IPS-NIHi7 (cell line): ENCODE results near the gene CEBPB.

Experiments used
- DNase-seq: peaks from one replicate; pipeline ENCODE4 v3.0.0; 2012; ENCODE audit warnings: mixed read lengths; ENCODE audit errors: extremely low spot score

The CEBPB gene

DNA sequence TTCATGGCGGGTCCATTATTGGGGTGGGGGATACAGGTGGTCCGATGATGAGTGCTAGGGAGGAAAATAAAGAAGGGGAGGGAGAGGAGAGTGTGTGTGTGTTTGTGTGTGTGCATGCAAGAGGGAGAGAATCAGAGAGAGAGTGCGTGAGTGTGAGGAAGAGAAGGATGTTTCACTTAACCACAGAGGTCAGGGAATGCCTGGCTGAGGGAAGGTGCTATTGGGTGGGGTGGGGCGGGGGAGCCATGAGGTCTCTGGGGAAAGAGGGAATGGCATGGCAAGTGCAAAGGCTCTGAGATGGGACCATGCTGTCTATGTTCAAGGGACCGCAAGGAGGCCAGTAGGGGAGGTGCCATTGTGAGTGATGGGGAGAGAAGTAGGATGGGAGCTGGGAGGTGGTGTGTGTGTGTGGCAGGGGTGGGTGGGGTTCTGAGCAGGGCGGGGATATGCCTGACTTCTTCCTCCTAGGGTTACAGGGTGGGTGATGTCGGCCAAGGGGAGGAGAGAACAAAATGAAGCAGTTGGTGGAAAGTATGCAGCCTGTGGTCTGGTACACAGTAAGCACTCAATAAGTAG, 23.0 kb downstream of the CEBPB start:
- no peak for DNase-seq

DNA sequence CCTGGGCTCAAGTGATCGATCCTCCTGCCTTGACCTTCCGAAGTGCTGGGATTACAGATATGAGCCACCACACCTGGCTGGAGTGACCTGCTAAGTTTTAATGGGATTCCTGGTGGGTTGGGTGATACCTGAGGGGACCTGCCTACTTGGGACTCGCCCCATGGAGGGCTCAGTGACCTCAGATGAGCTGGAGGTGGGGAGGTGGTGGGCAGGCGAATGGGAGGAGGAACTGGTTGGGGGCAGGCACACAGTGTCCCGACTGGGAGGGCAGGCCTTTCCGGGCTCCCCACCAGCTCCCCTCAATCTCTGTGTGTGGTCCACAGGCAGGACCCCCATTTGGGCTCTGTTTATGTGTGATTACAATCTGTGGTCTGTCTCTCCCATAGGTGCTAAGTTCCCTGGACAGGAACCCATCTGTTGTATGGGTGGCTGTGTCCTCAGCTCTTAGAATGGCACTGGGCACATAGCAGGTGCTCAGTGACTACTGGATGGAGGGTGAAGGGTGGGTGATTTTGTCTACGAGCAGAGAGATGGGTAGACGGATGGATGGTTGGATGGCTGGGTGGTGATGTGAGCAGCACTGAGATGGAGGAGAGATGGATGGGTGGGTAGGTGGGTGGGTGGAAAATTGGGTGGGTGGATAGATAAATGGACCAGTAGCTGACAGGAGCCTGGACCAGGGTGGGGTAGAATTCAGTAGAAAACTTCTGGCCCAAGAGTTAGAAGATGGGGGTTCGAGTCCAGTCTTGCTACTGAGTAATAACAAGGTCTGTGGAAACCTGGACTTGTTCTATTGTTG, 23.8 kb downstream of the CEBPB start:
- DNase-seq: no peak

DNA sequence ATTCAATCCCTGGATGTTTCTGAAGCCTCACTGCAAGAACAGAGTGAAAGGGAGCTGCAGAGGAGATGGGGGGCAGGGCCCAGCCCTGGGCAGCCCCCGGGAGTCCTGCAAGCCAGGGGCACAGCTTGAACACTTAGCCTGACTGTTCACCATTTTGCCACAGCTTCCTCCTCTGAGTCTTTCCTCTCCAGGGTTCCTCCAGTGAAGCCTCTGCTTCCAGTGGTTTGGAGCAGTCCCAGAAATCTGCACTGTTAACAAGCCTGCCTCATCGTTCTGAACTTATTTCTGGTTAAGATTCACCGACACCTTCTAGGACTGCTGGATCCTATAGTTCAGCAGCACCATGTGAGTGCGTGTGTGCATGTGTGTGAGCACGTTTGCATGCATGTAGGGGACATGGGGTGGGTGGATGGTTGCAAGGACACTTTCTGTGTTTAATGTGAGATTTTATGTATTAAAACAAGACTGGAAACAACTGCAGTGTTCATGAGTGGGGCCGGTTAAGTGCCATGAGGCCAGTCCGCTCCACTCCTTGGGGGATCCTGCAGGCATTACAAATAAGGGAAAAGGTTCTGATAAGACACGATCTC, 24.6 kb downstream of the CEBPB start:
- DNase-seq: no peak

DNA sequence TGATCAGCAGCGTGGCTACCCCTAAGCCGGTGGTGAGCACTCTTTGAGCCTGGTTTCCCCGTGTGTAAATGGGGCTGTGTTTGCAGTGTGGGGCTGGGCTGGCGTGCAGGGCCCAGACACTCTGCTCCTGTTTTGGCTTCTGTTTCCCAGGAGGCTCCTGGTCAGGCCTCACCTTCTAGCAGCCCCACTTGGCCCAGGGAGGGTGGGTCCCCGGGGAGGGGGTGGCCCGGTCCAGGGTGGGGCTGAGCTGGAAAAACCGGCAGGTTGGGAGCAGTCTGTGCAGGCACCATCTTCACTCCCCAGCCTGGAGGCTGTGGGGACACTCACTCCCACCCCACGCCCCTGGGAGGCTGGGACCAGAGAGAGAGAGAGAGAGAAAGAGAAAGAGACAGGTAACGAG, 25.3 kb downstream of the CEBPB start:
- no peak for DNase-seq

DNA sequence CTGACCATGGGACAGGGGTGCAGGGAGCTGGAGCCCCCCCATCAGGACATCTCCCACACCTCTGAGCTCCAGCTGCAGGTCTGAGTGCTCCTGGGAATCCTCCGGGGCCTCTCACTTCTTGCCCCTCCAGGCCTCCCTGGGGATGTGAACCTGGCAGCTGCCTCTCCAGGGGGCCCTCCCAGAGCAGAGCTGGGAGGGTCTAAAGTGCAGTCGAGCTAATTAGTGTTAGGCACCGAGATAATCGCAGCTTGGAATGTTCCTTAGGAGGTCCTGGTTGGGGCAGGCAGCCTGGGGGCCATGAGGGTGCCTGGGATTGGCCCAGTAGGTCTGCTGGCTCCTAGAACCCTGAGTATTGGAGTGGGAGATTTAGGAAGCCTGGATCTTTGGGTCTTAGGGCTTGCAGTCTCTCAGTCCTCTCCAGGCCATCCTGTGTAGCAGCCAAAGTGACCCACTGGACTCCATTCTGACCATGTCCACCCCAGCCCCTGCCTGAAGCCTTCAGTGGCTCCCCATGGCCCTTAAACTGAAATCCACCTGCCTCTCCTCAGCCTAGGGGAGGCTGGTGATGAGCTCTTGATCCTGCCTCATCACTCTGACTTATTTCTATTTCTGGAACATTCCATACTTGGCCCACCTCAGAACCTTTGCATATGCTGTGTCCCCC, 26.0 kb downstream of the CEBPB start:
- no peak for DNase-seq

DNA sequence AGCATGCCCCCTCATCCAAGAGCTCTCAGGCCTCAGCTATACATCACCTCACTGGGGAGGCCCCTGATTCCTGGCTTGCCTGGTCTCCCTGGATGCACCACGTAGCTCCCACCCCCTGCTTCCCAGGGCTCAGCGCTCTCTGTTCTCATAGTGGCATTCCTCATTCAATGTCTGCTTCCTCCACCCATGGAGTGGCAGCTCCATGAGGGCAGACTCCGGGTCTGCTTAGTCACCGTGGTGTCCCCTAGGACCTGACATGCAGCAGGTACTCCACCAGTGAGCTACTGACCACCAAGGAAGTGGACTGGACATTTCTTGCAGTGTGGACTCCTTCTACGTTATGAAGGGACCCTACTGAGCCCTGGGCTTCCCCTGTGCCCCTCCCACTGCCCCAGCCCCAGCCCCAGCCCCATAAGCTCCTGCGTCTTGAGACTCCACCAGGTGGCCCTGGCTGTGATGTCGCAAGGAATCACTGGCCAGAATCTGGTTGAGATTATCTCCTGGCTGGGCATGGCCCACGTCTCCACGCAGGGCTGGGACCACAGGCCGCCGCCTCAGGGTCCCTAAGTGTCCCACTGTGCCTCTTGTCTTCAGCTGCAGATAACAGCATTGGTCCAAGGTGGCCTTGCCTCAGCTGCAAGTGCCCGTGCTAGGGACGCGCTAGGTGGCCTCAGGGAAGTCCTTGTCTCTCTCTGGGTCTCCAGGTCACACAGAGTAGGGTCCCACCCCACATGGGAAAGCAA, 26.7 kb downstream of the CEBPB start:
- no peak for DNase-seq

DNA sequence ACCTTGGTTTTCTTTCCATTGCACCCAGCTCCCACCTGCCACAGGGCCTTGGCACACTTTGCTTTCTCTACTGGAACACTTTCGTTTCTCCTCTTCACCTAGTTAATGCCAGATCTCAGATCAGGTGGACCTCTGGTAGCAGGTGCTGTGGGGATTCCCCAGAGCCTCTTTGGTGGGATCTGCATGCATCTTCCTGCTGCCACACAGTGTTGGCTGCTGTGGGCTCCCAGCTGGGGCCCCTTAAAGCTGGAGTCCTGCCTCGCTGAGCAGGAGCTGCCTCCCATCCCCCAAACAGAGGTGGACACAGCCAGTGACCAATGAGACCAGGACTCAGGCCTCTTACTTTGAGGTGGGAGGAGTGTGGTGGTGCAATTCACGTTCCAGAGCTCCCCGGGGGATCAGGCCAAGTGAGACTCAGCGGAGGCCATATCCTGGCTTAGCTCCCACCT, 28.4 kb downstream of the CEBPB start:
- DNase-seq: no peak

DNA sequence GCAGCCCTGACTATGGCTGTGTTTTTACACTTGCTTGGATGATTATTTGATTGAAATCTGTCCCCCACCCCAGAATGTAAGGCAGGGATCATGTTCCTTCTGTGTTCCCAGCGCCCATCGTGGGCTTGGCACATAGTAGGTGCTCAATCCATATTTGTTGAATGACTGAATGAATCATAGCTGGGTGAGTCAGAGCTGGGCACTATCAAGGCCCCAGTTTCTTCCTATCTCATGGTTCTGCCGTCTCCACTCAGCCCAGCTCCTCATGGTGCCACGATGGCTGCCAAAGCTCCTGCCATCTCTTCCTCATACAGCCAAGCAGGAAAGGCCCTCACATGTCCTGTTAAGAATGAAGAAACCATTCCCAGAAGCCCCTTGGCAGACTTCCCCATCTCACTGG, 29.0 kb downstream of the CEBPB start:
- DNase-seq: no peak

DNA sequence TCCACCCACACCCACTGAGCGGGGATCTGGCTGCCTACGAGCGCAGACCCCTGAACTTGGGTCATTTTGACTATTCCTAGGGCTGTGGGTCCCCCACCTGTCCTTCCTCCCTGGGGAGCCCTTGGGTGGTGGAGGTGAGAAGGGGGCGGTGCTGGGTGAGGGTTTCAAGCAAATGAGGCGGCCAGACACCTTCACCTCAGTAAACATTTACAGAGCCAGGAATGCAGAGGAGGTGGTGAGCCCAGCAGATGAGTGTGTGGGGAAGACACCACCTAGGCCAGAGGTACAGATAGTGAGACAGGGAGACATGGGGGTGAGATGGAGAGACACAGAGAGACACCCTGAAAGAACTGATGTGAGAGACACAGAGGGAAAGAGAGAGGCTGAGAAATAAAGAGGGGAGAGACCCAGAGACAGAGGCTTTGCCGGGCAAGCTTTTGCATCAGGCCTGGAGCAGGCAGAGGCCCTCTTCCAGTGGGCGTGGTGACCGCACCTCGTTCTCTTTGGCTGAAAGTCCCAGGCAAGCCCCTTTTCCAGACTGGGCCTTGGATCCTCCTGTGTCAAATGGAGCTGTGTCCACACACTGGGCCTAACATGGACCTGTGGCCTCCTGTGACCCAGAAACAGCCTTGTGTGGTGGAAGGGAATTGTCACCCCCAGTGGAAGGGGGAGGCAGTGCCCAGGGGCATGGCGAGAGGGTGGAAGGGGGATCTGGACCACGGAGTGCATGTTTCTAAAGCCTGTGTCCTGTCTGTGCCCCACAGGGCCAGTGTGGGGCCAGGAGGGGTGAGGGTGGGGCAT, 29.7 kb downstream of the CEBPB start:
- DNase-seq: no peak

DNA sequence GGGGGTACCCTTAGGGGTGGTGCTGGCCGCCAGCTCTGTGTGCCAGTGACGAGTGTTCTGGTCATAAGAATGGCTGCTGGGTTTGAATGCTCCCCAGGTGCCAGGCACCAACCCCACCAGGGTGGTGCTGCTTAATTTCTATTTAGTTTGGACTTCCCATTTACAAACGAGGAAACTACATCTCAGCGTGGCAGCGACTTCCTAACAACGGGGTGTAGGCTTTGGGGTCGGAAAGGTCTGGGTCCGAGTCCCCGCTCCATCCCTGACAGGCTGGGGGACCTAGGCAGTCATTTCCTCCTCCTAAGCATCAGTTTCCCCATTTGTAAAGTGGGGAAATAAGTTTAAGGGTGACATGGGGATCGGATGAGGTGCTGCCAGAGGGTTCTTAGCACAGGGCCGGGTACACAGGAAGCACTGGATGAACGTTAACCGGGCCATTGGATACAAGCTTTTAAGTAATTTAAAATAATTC, 30.3 kb downstream of the CEBPB start:
- DNase-seq: no peak

DNA sequence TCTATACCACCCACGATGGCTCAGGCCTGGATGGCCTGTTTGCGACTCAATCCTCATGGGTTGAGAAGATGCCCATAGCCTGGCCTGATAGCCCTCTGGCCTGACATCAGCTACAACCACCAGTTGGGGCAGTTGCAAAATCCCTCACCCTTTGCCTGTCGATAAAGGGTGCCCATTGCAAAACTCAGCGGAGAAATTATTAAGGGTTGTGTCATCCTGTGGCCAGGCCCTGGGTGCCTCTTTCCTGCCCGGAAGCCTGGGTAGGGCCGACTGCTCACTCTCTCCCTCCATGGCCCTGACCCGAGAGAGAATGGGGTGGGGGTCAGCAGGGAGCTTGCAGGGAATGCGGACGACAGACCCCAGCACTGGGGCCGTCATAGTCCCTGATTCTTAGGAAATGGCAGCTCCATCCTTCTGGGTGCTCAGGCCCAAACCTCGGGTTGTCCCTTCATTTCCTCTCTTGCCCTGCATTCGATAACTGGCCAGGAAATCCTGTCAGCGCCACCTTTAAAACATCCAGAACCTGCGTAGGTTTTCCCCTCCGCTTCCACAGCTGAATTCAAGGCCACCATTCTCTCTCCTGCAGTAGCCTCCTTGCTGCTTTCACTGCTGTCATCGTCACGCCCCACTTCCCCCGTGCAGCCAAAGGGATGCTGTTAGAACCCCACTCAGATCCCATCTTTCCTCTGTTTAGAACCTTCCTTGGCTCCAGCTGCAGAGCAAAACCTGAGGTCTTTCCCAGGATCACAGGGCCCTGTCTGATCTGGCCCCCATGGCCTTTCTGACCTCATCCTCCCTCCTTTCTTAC, 31.1 kb downstream of the CEBPB start:
- DNase-seq: no peak

DNA sequence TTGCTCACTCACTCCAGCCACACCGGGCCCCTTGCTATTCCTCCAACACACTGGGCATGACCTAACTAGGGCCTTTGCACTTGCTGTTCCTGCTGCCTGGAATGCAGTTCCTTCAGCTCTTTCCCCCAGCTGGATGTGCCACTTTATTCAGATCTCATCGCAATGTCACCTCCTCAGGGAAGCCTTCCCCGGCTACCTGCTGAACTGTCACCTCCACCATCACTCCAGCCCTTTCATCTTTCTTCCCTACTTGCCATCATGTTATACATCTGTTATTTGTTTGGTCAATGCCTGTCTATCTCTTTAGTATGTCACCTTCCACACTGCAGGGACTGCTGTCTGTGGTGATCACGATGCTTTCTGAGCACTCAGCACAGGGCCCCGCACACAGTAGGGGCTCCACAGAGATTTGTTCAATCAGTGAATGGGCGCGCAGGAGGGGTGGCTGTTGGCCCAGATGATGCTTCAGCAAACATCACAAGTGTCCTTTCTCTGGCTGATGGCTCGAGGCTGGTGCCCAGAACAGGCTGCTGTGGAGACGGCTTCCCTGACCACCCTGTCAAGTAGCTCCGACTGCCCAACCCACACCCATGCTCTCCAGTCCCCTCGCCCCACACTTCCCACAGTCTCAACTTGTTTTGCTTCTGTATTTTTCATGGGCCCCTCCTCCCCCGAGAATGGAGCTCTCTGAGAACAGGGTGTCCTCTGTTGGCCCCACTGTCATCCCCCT, 31.8 kb downstream of the CEBPB start:
- no peak for DNase-seq

DNA sequence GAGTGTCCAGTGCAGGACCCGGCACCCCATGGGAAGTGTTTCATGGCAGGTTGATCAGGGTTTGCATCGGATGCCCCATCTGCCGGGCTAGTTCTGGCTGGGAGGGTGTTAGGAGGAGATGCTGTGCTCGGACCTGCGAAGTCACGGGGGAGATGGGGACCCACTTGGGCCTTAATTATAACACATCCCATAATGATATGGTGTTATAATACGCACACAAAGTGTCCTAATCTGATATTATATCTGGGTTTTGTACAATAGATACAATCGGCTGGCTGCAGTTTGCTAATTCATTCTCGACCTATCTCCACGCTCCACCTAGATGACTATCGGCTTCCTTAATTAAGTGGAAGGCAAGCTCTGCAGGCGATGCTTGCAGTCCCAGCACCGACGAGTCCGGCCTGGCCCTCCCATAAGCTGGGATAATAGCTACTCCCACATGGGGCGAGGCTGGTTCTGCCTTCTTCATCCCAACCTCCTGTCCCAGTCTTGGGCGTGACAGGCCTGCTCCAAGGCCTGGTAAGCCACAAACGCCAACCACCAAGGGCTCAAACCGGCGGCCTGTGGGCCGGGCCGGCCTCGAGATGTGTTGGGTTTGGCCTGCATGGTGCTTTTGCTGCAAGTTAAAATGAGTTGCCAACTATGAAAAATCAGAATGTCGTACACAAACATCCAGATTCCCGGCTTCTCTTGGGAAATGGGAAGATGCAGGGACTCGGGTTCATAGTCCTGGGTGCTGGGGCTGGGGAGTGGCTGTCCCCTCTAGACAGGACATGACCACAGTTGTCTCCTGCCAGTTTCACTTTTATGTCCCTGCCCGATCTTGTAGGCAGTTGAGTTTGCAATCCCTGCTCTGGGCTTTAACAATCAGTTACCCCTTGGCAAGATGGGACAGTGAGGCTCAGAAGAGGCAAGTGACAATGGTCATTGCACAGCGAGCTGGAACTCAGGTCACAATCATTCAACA, 32.7 kb downstream of the CEBPB start:
- no peak for DNase-seq

DNA sequence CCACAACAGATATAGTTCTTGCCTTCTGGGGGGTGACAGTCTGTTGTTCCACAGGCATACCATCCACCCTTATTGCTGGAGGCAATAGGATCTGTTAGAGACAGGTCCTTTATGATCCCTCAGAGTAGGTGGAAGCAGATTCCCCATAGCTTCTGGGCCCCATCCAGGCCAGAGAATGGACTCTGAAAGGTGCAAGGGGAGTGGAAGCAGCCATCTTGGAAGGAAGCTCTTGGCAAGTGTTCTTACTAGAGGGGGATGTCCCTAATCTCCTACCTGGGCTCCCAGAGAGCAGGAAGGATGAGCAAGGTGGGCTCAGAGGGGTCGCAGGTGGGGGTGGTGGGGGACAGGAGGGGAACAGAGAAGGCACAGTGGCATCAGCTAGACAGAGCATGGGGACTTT, 33.4 kb downstream of the CEBPB start:
- DNase-seq: no peak

DNA sequence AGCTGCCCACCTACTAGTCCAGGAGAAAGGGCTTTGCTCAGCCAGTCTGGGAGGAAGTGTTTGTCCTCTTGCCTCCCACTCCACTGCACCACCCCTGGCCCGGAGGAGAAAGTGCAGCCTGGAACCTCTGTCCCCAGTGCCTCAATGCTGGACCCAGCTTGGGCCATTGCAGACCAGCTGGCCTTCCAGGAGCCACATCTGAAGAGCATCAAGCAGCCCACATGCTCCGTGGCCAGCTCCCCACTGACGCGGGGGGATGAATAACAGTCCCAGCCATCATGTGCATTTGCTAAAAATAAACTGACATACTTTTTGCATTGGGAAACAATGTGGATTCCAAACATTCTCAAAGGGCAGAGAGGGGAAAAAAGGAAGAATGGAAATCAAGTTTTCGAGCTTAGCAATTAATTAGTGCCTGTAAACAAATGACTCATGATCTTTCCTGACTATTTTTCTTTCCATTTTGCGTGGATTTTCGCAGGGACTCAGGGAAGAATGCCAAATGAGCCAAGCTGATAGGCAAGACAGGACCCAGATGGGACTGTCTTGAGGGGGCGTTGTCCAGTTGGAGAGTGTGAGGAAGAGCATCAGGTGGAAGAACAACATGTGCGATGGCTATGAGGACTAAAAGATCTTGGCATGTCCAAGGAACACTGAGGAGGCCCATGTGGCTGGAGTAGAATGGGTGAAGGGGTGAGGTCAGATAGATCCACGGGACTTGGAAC, 34.1 kb downstream of the CEBPB start:
- peak; percentile 59 for DNase-seq

DNA sequence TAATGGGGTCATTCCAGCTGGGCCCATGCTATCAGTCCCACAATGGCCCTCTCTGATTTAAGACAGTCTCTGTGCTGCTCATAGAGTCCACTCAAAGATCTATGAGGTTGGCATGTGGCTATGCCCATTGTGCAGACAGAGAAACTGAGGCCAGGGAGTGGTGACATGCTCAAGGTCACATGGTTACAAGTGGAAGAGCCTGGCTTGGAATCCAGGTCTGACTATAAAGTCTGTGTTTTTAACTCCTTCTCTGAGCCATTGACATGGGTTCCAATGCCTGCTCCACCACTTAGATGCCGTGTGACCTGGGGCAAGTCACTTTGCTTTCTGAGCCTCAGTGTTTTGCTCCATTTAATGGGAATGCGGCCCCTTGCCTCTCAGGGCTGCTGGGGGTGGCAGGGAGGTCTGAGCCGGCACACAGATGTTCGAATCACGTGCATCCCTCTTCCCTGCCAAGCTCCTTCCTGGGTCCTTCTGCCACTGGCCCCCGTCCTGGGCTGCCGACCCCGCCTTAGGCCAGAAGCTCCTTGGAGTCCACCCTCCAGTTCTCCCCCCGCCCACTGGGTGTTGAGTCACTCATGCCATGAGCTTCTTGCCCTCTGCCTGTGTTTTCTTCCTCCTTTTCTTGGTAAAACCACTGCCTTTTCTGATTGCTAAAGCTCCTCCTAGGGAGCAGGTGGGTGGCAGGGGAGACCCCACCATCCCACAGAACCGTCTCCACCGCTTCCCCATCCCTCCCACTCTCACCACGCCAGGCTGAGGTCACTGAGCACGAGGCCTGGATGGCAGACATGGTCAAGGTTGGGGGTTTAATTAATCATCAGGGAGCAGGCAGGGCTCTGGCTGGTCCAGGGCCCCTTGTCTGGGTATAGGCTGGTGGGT, 35.7 kb downstream of the CEBPB start:
- DNase-seq: no peak

DNA sequence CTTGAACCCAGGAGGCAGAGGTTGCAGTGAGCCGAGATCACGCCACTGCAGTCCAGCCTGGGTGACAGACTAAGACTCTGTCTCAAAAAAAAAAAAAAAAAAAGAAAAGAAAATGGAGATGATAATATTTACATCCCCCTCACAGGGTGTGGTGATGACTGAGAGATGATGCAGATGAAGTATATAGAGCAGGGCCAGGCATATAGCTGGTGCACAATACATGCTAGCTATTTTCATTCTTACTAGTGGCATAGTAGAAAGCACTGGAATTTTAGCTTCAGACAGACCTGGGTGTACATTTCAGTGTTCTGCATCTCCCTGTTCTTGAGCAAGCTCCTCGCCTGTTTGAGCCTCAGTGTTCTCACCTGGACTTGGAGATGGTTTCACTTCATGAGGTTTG, 36.9 kb downstream of the CEBPB start:
- no peak for DNase-seq
